Ishikawa (cell line): ENCODE data around the gene SHISAL1.

Experiments
- CEBPB ChIP-seq: IDR thresholded peaks from 2 replicates; pipeline ENCODE4 v1.6.1; 2012
- EGR1 ChIP-seq: IDR thresholded peaks from 2 replicates; pipeline ENCODE4 v1.6.1; 2012
- FOXM1 ChIP-seq: IDR thresholded peaks from 2 replicates; pipeline ENCODE4 v1.6.1; 2012; ENCODE audit warnings: low read depth, borderline replicate concordance
- NFIC ChIP-seq: IDR thresholded peaks from 2 replicates; pipeline ENCODE4 v1.6.1; 2012
- RAD21 ChIP-seq: IDR thresholded peaks from 2 replicates; pipeline ENCODE4 v1.6.1; 2012; ENCODE audit warnings: low read depth
- TCF12 ChIP-seq: IDR thresholded peaks from 2 replicates; pipeline ENCODE4 v1.6.1; 2012; ENCODE audit warnings: low read depth
- TEAD4 ChIP-seq: IDR thresholded peaks from 2 replicates; pipeline ENCODE4 v1.6.1; 2012
- YY1 ChIP-seq: IDR thresholded peaks from 2 replicates; pipeline ENCODE4 v1.6.1; 2012; ENCODE audit warnings: low read depth
- ZBTB7A ChIP-seq: IDR thresholded peaks from 2 replicates; pipeline ENCODE4 v1.6.1; 2012; ENCODE audit warnings: low read depth
- TF ChIP-seq, protein P1 (sequence below): IDR thresholded peaks from 2 replicates; pipeline ENCODE4 v1.6.1; 2012
- TF ChIP-seq, protein P2 (sequence below): IDR thresholded peaks from 2 replicates; pipeline ENCODE4 v1.6.1; 2012; ENCODE audit warnings: low read depth, mild to moderate bottlenecking

DNA sequence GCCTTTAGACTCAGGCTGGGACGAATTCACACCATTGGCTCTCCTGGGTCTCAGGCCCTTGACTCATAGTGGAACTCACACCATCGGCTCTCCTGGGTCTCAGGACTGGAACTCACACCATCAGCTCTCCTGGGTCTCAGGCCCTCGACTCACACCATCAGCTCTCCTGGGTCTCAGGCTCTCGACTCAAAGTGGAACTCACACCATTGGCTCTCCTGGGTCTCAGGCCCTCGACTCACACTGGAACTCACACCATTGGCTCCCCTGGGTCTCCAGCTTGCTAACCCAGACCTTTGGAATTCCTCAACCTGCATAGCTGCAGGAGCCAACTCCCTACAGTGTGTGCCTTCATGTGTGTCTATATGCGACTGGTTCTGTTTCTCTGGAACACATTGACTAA, 56.7 kb downstream of the SHISAL1 start:
- TF ChIP-seq EGR1 (no peak), FOXM1 (no peak), NFIC (no peak), CEBPB (no peak), YY1 (no peak), ZBTB7A (no peak), RAD21 (no peak), TEAD4 (no peak), TCF12 (no peak)
- TF ChIP-seq, protein P1, sequence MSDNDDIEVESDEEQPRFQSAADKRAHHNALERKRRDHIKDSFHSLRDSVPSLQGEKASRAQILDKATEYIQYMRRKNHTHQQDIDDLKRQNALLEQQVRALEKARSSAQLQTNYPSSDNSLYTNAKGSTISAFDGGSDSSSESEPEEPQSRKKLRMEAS: no peak
- TF ChIP-seq, protein P2, sequence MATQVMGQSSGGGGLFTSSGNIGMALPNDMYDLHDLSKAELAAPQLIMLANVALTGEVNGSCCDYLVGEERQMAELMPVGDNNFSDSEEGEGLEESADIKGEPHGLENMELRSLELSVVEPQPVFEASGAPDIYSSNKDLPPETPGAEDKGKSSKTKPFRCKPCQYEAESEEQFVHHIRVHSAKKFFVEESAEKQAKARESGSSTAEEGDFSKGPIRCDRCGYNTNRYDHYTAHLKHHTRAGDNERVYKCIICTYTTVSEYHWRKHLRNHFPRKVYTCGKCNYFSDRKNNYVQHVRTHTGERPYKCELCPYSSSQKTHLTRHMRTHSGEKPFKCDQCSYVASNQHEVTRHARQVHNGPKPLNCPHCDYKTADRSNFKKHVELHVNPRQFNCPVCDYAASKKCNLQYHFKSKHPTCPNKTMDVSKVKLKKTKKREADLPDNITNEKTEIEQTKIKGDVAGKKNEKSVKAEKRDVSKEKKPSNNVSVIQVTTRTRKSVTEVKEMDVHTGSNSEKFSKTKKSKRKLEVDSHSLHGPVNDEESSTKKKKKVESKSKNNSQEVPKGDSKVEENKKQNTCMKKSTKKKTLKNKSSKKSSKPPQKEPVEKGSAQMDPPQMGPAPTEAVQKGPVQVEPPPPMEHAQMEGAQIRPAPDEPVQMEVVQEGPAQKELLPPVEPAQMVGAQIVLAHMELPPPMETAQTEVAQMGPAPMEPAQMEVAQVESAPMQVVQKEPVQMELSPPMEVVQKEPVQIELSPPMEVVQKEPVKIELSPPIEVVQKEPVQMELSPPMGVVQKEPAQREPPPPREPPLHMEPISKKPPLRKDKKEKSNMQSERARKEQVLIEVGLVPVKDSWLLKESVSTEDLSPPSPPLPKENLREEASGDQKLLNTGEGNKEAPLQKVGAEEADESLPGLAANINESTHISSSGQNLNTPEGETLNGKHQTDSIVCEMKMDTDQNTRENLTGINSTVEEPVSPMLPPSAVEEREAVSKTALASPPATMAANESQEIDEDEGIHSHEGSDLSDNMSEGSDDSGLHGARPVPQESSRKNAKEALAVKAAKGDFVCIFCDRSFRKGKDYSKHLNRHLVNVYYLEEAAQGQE: no peak
